Measurements from ENCODE around the gene MTMR3. TPM values are rescaled to one million over a fixed set of nuclear protein-coding genes. Genes with fewer than 3 reads are reported as not detected.

MTMR3 gene
- total RNA-seq, 1 donor from 2014 or later, result 35.4 TPM

- no peak overlapping the region for H3K27ac ChIP-seq
- H3F3A ChIP-seq (ENCODE audit: low read depth), result peaks cover 10% of the 10 kb centered on the region
- no peak overlapping the region for H3K4me3 ChIP-seq
- H2AFZ ChIP-seq (replicated peaks), result no peak overlapping the region
- no peak overlapping the region for H3K27ac Mint-ChIP-seq
- H3K27me3 Mint-ChIP-seq (ENCODE audit: insufficient read depth, low read depth), result no peaks in the 10 kb centered on the region
- peaks cover 1% of the 10 kb centered on the region for H3K36me3 Mint-ChIP-seq
- H3K9ac ChIP-seq, result no peak overlapping the region
- no peaks in the 10 kb centered on the region for H3K9me3 Mint-ChIP-seq
- H3K4me3 Mint-ChIP-seq, result no peak overlapping the region
- peaks cover 8% of the 10 kb centered on the region for H3K4me1 ChIP-seq
- no peaks in the 10 kb centered on the region for H3K36me3 ChIP-seq
- H3K9me3 ChIP-seq (ENCODE audit: low read depth), result no peaks in the 10 kb centered on the region
- no peaks in the 10 kb centered on the region for H3K27me3 ChIP-seq
- no peak overlapping the region for H3K4me2 ChIP-seq
- no peak for DNase-seq (ENCODE audit: low spot score)
- peaks cover 76% of the 10 kb centered on the region for H4K20me1 ChIP-seq (ENCODE audit: low read depth)
- peaks cover 9% of the 10 kb centered on the region for H3K4me1 Mint-ChIP-seq
- peaks cover 84% of the 10 kb centered on the region for H3K79me2 ChIP-seq (ENCODE audit: low read depth)
- TF ChIP-seq EZH2 (IDR thresholded peaks at IDR 0.05) (no peak), EZH2phosphoT487 (IDR thresholded peaks at IDR 0.05) (no peak)
- TF ChIP-seq, protein P1, sequence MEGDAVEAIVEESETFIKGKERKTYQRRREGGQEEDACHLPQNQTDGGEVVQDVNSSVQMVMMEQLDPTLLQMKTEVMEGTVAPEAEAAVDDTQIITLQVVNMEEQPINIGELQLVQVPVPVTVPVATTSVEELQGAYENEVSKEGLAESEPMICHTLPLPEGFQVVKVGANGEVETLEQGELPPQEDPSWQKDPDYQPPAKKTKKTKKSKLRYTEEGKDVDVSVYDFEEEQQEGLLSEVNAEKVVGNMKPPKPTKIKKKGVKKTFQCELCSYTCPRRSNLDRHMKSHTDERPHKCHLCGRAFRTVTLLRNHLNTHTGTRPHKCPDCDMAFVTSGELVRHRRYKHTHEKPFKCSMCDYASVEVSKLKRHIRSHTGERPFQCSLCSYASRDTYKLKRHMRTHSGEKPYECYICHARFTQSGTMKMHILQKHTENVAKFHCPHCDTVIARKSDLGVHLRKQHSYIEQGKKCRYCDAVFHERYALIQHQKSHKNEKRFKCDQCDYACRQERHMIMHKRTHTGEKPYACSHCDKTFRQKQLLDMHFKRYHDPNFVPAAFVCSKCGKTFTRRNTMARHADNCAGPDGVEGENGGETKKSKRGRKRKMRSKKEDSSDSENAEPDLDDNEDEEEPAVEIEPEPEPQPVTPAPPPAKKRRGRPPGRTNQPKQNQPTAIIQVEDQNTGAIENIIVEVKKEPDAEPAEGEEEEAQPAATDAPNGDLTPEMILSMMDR (IDR thresholded peaks at IDR 0.05), result no peak
These were observed 3.6 kb downstream of the MTMR3 start for GRCh38 chr22:29886596-29886995.

GRCh38 chr22:29887358-29887757, 4.4 kb downstream of the MTMR3 start:
- Histone ChIP-seq H3K27ac (no peak overlapping the region), H3F3A (ENCODE audit: low read depth) (peaks cover 10% of the 10 kb centered on the region), H3K79me2 (ENCODE audit: low read depth) (peaks cover 92% of the 10 kb centered on the region), H3K4me2 (no peak overlapping the region), H3K36me3 (no peaks in the 10 kb centered on the region), H3K4me3 (no peak overlapping the region), H2AFZ (replicated peaks) (no peak overlapping the region), H3K4me1 (peaks cover 8% of the 10 kb centered on the region), H3K27me3 (no peaks in the 10 kb centered on the region), H3K9ac (no peak overlapping the region), H3K9me3 (ENCODE audit: low read depth) (no peaks in the 10 kb centered on the region), H4K20me1 (ENCODE audit: low read depth) (peaks cover 84% of the 10 kb centered on the region)
- H3K27me3 Mint-ChIP-seq (ENCODE audit: insufficient read depth, low read depth), result no peaks in the 10 kb centered on the region
- H3K36me3 Mint-ChIP-seq, result peaks cover 1% of the 10 kb centered on the region
- TF ChIP-seq, protein P1 (IDR thresholded peaks at IDR 0.05), result no peak
- TF ChIP-seq EZH2phosphoT487 (IDR thresholded peaks at IDR 0.05) (no peak), EZH2 (IDR thresholded peaks at IDR 0.05) (no peak)
- DNase-seq (ENCODE audit: low spot score), result no peak
- no peak overlapping the region for H3K4me3 Mint-ChIP-seq
- H3K9me3 Mint-ChIP-seq, result no peaks in the 10 kb centered on the region
- no peak overlapping the region for H3K27ac Mint-ChIP-seq
- peaks cover 9% of the 10 kb centered on the region for H3K4me1 Mint-ChIP-seq

DNA sequence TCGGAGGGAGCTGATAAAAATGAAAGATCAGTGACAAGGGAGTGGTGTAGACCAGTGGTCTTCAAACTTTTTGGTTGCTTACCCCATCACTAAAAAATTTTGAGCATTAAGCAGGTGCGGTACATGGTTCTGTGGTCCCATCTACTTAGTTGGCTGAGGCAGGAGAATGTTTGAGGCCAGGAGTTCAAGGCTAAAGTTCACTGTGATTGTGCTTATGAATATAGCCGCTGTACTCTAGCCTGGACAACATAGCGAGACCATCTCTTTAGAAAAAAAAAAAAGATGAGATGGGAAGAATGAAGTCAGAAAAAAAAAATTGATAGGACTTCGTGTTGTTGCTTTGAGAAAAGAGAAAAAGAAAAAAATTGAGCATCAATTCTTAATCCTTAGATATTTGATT, 7.8 kb downstream of the MTMR3 start:
- Mint-ChIP-seq H3K36me3 (peaks cover 9% of the 10 kb centered on the region), H3K9me3 (peaks cover 5% of the 10 kb centered on the region), H3K27me3 (ENCODE audit: insufficient read depth, low read depth) (no peaks in the 10 kb centered on the region), H3K4me1 (no peaks in the 10 kb centered on the region), H3K27ac (no peak overlapping the region), H3K4me3 (no peak overlapping the region)
- H2AFZ ChIP-seq (replicated peaks), result no peak overlapping the region
- no peaks in the 10 kb centered on the region for H3F3A ChIP-seq (ENCODE audit: low read depth)
- H3K4me3 ChIP-seq, result no peak overlapping the region
- no peak overlapping the region for H3K27ac ChIP-seq
- no peak for DNase-seq (ENCODE audit: low spot score)
- H3K27me3 ChIP-seq, result no peaks in the 10 kb centered on the region
- H3K4me1 ChIP-seq, result no peaks in the 10 kb centered on the region
- no peaks in the 10 kb centered on the region for H3K36me3 ChIP-seq
- no peaks in the 10 kb centered on the region for H3K9me3 ChIP-seq (ENCODE audit: low read depth)
- TF ChIP-seq, protein P1 (IDR thresholded peaks at IDR 0.05), result no peak
- no peak for TF ChIP-seq EZH2phosphoT487 (IDR thresholded peaks at IDR 0.05)
- no peak for TF ChIP-seq EZH2 (IDR thresholded peaks at IDR 0.05)
- H4K20me1 ChIP-seq (ENCODE audit: low read depth), result peaks cover 86% of the 10 kb centered on the region
- H3K4me2 ChIP-seq, result no peak overlapping the region
- H3K9ac ChIP-seq, result no peak overlapping the region
- H3K79me2 ChIP-seq (ENCODE audit: low read depth), result peaks cover 100% of the 10 kb centered on the region

Measured in neural progenitor cell (in vitro differentiated cells).